GM19397 (cell line): ENCODE results near the gene ANKRD62.
A peak's percentile ranks its signal among the peaks of the same experiment; 100 is the strongest.

Source experiments
- ATAC-seq: cut with Tn5 transposase; IDR thresholded peaks from one replicate; pipeline ENCODE4 v1.9.1; 2021; ENCODE audit warnings: mild to moderate bottlenecking, moderate library complexity; ENCODE audit not compliant: unreplicated experiment

ANKRD62 gene

GRCh38 chr18:12093520-12094257, at the start of gene ANKRD62:
ANKRD62 (plus strand) TSS chr18:12093843; CDS start chr18:12094018, 175 bp downstream.
- no peak for ATAC-seq

- ATAC-seq, result no peak
Measured at GRCh38 chr18:12044591-12044990, 49.1 kb upstream of the ANKRD62 start.

- ATAC-seq, result no peak
Measured at GRCh38 chr18:12046046-12046750, 47.4 kb upstream of the ANKRD62 start.

GRCh38 chr18:12046751-12047335, 46.8 kb upstream of the ANKRD62 start:
- ATAC-seq, result no peak

- no peak for ATAC-seq
Measured at GRCh38 chr18:12048010-12048826, 45.4 kb upstream of the ANKRD62 start.

GRCh38 chr18:12048827-12049175, 44.8 kb upstream of the ANKRD62 start:
- no peak for ATAC-seq

- ATAC-seq, result peak; percentile 84
Measured at GRCh38 chr18:12049978-12050811, 43.4 kb upstream of the ANKRD62 start.

GRCh38 chr18:12052866-12053265, 40.8 kb upstream of the ANKRD62 start:
- no peak for ATAC-seq

GRCh38 chr18:12053289-12053688, 40.4 kb upstream of the ANKRD62 start:
- no peak for ATAC-seq

GRCh38 chr18:12056034-12056883, 37.4 kb upstream of the ANKRD62 start:
- ATAC-seq, result no peak

GRCh38 chr18:12056884-12057402, 36.7 kb upstream of the ANKRD62 start:
- no peak for ATAC-seq

- ATAC-seq, result no peak
Measured at GRCh38 chr18:12057419-12058039, 36.1 kb upstream of the ANKRD62 start.

- no peak for ATAC-seq
Measured at GRCh38 chr18:12059334-12060181, 34.1 kb upstream of the ANKRD62 start.

- ATAC-seq, result no peak
Measured at GRCh38 chr18:12060182-12060870, 33.3 kb upstream of the ANKRD62 start.

GRCh38 chr18:12061685-12062084, 32.0 kb upstream of the ANKRD62 start:
- no peak for ATAC-seq

GRCh38 chr18:12062974-12063373, 30.7 kb upstream of the ANKRD62 start:
- ATAC-seq, result no peak

- ATAC-seq, result no peak
Measured at GRCh38 chr18:12064086-12064763, 29.4 kb upstream of the ANKRD62 start.
